GM23338 (cell line): Measurements from ENCODE around the gene PSMB11.

ENCODE experiments used
- CREB1 ChIP-seq: fragments of 250-450 bp; sonication (Bioruptor Pico); IDR thresholded peaks from 2 replicates; pipeline ENCODE4 v1.5.0; 2020; ENCODE audit warnings: low read depth, mild to moderate bottlenecking, moderate library complexity
- CTCF ChIP-seq, 2 experiments: fragments of 200-600 bp in 1 of 2; sonication (generic) in 1 of 2; conservative IDR thresholded peaks; 2 replicates each; pipeline versions ENCODE4 v1.5.1 to v1.6.1; 2016 to 2017; ENCODE audit warnings: antibody characterized with exemption in 2 of 2, low read depth in 2 of 2, mild to moderate bottlenecking in 2 of 2, moderate library complexity in 1 of 2
- ETS1 ChIP-seq: IDR thresholded peaks from 2 replicates; pipeline ENCODE4 v1.6.1; 2016; ENCODE audit warnings: antibody characterized with exemption
- EZH2 ChIP-seq: fragments of 200-600 bp; sonication (generic); IDR thresholded peaks from one replicate; pipeline ENCODE4 v1.8.0; 2017; ENCODE audit warnings: antibody characterized with exemption, mild to moderate bottlenecking, low read depth; ENCODE audit not compliant: unreplicated experiment
- EZH2phosphoT487 ChIP-seq: fragments of 200-600 bp; sonication (generic); IDR thresholded peaks from one replicate; pipeline ENCODE4 v1.8.1; 2018; ENCODE audit warnings: antibody characterized with exemption; ENCODE audit not compliant: unreplicated experiment
- JUNB ChIP-seq: IDR thresholded peaks from one replicate; pipeline ENCODE4 v1.6.1; 2016; ENCODE audit warnings: antibody characterized with exemption; ENCODE audit not compliant: unreplicated experiment
- NANOG ChIP-seq: IDR thresholded peaks from 2 replicates; pipeline ENCODE4 v1.6.1; 2016; ENCODE audit warnings: antibody characterized with exemption, borderline replicate concordance
- POLR2AphosphoS5 ChIP-seq: IDR thresholded peaks from 2 replicates; pipeline ENCODE4 v1.6.1; 2016; ENCODE audit warnings: antibody characterized with exemption, low read depth
- REST ChIP-seq: IDR thresholded peaks from one replicate; pipeline ENCODE4 v1.6.1; 2018; ENCODE audit warnings: antibody characterized with exemption; ENCODE audit not compliant: unreplicated experiment
- STAT1 ChIP-seq: IDR thresholded peaks from one replicate; pipeline ENCODE4 v1.6.1; 2016; ENCODE audit warnings: antibody characterized with exemption; ENCODE audit not compliant: unreplicated experiment
- ZNF114 ChIP-seq: fragments of 250-450 bp; sonication (Bioruptor Pico); IDR thresholded peaks from 2 replicates; pipeline ENCODE4 v1.5.0; 2020; ENCODE audit warnings: mild to moderate bottlenecking, moderate library complexity
- ZNF462 ChIP-seq: fragments of 250-450 bp; sonication (Bioruptor Pico); IDR thresholded peaks from 2 replicates; pipeline ENCODE4 v1.5.0; 2020; ENCODE audit warnings: mild to moderate bottlenecking, moderate library complexity

GRCh38 chr14:23067847-23068788 lies 26.1 kb downstream of the PSMB11 start:
- TF ChIP-seq CTCF (conservative IDR thresholded peaks at IDR 0.05; ENCODE audit: low read depth in 2 of 2) (no peak), EZH2 (no peak), POLR2AphosphoS5 (no peak), REST (no peak), EZH2phosphoT487 (no peak), CREB1 (CRISPR knock-in tag) (no peak), ZNF462 (CRISPR knock-in tag) (no peak), ETS1 (no peak), ZNF114 (CRISPR knock-in tag) (no peak), NANOG (no peak), JUNB (no peak), STAT1 (no peak)
